HG02642 (cell line): Measurements from ENCODE around the gene PACSIN3.
"Not testable (repeated sequence)": the region's sequence is repeated elsewhere in the genome, so short reads cannot be mapped to it uniquely, and the experiment has no call there.

Experiments used
- ATAC-seq: cut with Tn5 transposase; IDR thresholded peaks from one replicate; pipeline ENCODE4 v1.9.1; 2021; ENCODE audit warnings: mild to moderate bottlenecking; ENCODE audit not compliant: unreplicated experiment, poor library complexity

PACSIN3 gene

GRCh38 chr11:47198161-47198560, 11.9 kb upstream of the PACSIN3 start:
- not testable (repeated sequence) for ATAC-seq

- ATAC-seq: no peak
These were observed 5.9 kb upstream of the PACSIN3 start for GRCh38 chr11:47192111-47192510.

GRCh38 chr11:47191137-47191536, 4.9 kb upstream of the PACSIN3 start:
- ATAC-seq: not testable (repeated sequence)

GRCh38 chr11:47189100-47189834, 3.0 kb upstream of the PACSIN3 start:
- no peak for ATAC-seq

GRCh38 chr11:47188259-47188658, 2.0 kb upstream of the PACSIN3 start:
- no peak for ATAC-seq

- ATAC-seq: no peak
These were observed 1.5 kb upstream of the PACSIN3 start for GRCh38 chr11:47187723-47188122.

GRCh38 chr11:47186700-47187695, 764 bp upstream of the PACSIN3 start:
- ATAC-seq: peak; percentile 28

GRCh38 chr11:47185305-47186075, 744 bp downstream of the PACSIN3 start:
- ATAC-seq: peak; percentile 4

GRCh38 chr11:47184711-47185304, 1.4 kb downstream of the PACSIN3 start:
- no peak for ATAC-seq

GRCh38 chr11:47183969-47184368, 2.3 kb downstream of the PACSIN3 start:
- ATAC-seq: no peak

GRCh38 chr11:47183031-47183856, 3.0 kb downstream of the PACSIN3 start:
- no peak for ATAC-seq

GRCh38 chr11:47182380-47182779, 3.9 kb downstream of the PACSIN3 start:
- ATAC-seq: no peak

GRCh38 chr11:47181271-47181670, 5.0 kb downstream of the PACSIN3 start:
- ATAC-seq: no peak

- no peak for ATAC-seq
These were observed 6.0 kb downstream of the PACSIN3 start for GRCh38 chr11:47180006-47180787.

- ATAC-seq: no peak
These were observed 6.6 kb downstream of the PACSIN3 start for GRCh38 chr11:47179655-47179991.

- ATAC-seq: no peak
These were observed 7.2 kb downstream of the PACSIN3 start for GRCh38 chr11:47178737-47179654.

- ATAC-seq: no peak
These were observed 7.9 kb downstream of the PACSIN3 start for GRCh38 chr11:47178316-47178715.

- ATAC-seq: no peak
These were observed 8.4 kb downstream of the PACSIN3 start for GRCh38 chr11:47177846-47178245.
